Metanephros (tissue), 1 donor: ENCODE results near the gene CEP63. TPM values are rescaled to one million over a fixed set of nuclear protein-coding genes. Genes with fewer than 3 reads are reported as not detected.

Experiments
- total RNA-seq: library from RNA; depleted of rRNA; stranded (reverse); fragments of >200 nt; gene quantifications from one replicate; pipeline ENCODE4 v1.2.3, GENCODE V29; 2014

The CEP63 gene
- 18.3 TPM for total RNA-seq

DNA sequence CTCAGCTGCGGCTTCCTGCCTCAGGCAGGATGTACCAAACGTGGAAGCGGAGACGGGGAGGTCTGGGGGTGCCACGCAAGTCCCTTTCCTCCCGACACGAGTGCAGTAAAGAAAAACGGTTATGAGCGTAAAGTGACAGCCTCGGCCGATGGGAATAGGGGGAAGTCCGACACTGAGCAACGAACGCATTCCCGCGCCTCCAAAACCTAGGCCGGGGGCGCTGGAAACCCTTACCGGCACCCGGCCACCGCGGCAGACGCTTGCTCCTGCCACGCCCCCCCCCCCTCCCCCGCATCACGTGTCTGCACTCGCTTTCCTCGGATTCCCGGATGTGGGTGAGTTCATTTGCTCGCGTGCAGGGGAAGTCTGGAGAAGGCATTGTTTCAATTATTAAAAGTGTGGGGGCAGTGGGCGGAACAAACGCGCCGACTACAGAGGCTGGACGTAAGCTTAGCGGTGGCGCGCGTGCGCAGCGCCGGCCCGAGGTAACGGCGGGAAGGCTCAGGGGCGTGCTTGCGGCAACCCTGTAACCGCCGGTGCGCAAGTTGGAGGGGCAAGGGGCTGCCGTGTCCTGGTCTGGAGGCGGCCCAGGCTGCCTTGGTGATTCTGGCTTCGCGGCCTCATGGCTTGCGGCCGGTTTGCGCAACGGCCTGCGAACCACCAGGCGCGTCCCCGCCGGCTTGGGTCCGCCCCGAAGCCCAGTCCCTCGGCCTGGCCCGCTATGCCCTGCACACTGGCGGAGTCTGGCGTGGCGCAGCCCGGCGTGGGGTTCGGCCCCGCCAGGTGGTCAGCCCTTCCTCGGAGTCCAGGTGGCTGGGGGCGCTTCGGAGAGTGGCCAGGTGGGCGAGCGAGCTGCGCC lies at the start of gene CEP63, which contains the start of gene ANAPC13:
TSS of gene CEP63 (plus strand) at position 340 of the 859 bp plus-strand sequence. CDS start 9,264 bp downstream, outside the sequence.
TSS of gene ANAPC13 (minus strand) at position 268 of the 859 bp plus-strand sequence. CDS start 3,081 bp downstream, outside the sequence.

Other genes starting within 250 kb of the CEP63 start
- gene RYK, start 235.2 kb upstream of the CEP63 start, total RNA-seq: 95.3 TPM
- 149 TPM for gene AMOTL2, start 111.6 kb upstream of the CEP63 start, total RNA-seq
- gene ANAPC13, start 72 bp upstream of the CEP63 start, total RNA-seq: 39.6 TPM
- 27.6 TPM for gene KY, start 165.0 kb downstream of the CEP63 start, total RNA-seq